ENCODE data around the gene PAQR9.

- no peak for TF ChIP-seq CTCF (IDR thresholded peaks at IDR 0.05; ENCODE audit: insufficient read depth, low read length, poor library complexity, severe bottlenecking)
- TF ChIP-seq EZH2phosphoT487 (conservative IDR thresholded peaks at IDR 0.05; ENCODE audit: low read length): no peak
These were observed 5.0 kb upstream of the PAQR9 start for GRCh38 chr3:142968319-142969025.

All from SU-DHL-6 (cell line).